Endothelial cell (in vitro differentiated cells): ENCODE results near the gene BGN. TPM values are rescaled to one million over a fixed set of nuclear protein-coding genes. Genes with fewer than 3 reads are reported as not detected.

Experiments
- DNase-seq: peaks from one replicate; pipeline ENCODE4 v3.0.0; 2021; ENCODE audit warnings: low spot score
- H3K27ac Mint-ChIP-seq: one replicate; pipeline ENCODE4 v1.8.0; 2021; ENCODE audit warnings: mixed read lengths, inconsistent platforms; ENCODE audit not compliant: unreplicated experiment
- H3K27me3 Mint-ChIP-seq: one replicate; pipeline ENCODE4 v1.8.0; 2021; ENCODE audit warnings: mild to moderate bottlenecking, moderate library complexity, mixed read lengths, inconsistent platforms; ENCODE audit not compliant: unreplicated experiment
- H3K36me3 Mint-ChIP-seq: one replicate; pipeline ENCODE4 v1.8.0; 2021; ENCODE audit warnings: mild to moderate bottlenecking, low read depth, mixed read lengths, inconsistent platforms; ENCODE audit not compliant: unreplicated experiment
- H3K4me1 Mint-ChIP-seq: one replicate; pipeline ENCODE4 v1.8.0; 2021; ENCODE audit warnings: mild to moderate bottlenecking, mixed read lengths, inconsistent platforms; ENCODE audit not compliant: unreplicated experiment
- H3K4me3 Mint-ChIP-seq: one replicate; pipeline ENCODE4 v1.8.0; 2021; ENCODE audit warnings: mild to moderate bottlenecking, mixed read lengths, inconsistent platforms; ENCODE audit not compliant: unreplicated experiment
- H3K9me3 Mint-ChIP-seq: one replicate; pipeline ENCODE4 v1.8.0; 2021; ENCODE audit warnings: mixed read lengths, inconsistent platforms; ENCODE audit not compliant: unreplicated experiment
- CTCF ChIP-seq: fragments of 200-600 bp; sonication (generic); IDR thresholded peaks from one replicate; pipeline ENCODE4 v1.5.0; 2021; ENCODE audit warnings: antibody characterized with exemption; ENCODE audit not compliant: unreplicated experiment
- total RNA-seq: library from RNA; stranded (reverse); fragmentation: NEBNext Ultra II Directional; extraction: Animal tissue kit (Norgen Biotek cat#: 25700); gene quantifications from one replicate; pipeline ENCODE4 v1.2.1, GENCODE V29; 2021; ENCODE audit not compliant: unreplicated experiment

Gene BGN
- total RNA-seq, 1 donor from 2014 or later, result 393 TPM

- Mint-ChIP-seq H3K9me3 (no peaks in the 10 kb centered on the region), H3K27ac (no peak overlapping the region), H3K36me3 (peaks cover 6% of the 10 kb centered on the region), H3K4me1 (peaks cover 8% of the 10 kb centered on the region), H3K27me3 (peaks cover 24% of the 10 kb centered on the region), H3K4me3 (peak overlapping the region; percentile 42)
- no peak for DNase-seq
- no peak for TF ChIP-seq CTCF
These were observed 23.4 kb downstream of the BGN start for GRCh38 chrX:153517946-153518834.

- Mint-ChIP-seq H3K27ac (no peak overlapping the region), H3K4me1 (peaks cover 8% of the 10 kb centered on the region), H3K36me3 (peaks cover 6% of the 10 kb centered on the region), H3K27me3 (peaks cover 20% of the 10 kb centered on the region), H3K9me3 (no peaks in the 10 kb centered on the region), H3K4me3 (no peak overlapping the region)
- DNase-seq, result no peak
- no peak for TF ChIP-seq CTCF
These were observed 24.9 kb downstream of the BGN start for GRCh38 chrX:153519569-153520286.

- TF ChIP-seq CTCF, result no peak
- Mint-ChIP-seq H3K9me3 (no peaks in the 10 kb centered on the region), H3K27ac (no peak overlapping the region), H3K27me3 (peaks cover 19% of the 10 kb centered on the region), H3K4me3 (no peak overlapping the region), H3K36me3 (peaks cover 6% of the 10 kb centered on the region), H3K4me1 (peaks cover 8% of the 10 kb centered on the region)
- DNase-seq, result no peak
These were observed 25.6 kb downstream of the BGN start for GRCh38 chrX:153520287-153520917.

GRCh38 chrX:153521034-153521433, 26.3 kb downstream of the BGN start:
- Mint-ChIP-seq H3K4me1 (peaks cover 6% of the 10 kb centered on the region), H3K4me3 (no peak overlapping the region), H3K36me3 (peaks cover 2% of the 10 kb centered on the region), H3K27ac (no peak overlapping the region), H3K27me3 (peaks cover 14% of the 10 kb centered on the region), H3K9me3 (no peaks in the 10 kb centered on the region)
- DNase-seq, result no peak
- no peak for TF ChIP-seq CTCF
